ENCODE results near the gene CCHCR1. TPM values are rescaled to one million over a fixed set of nuclear protein-coding genes. Genes with fewer than 3 reads are reported as not detected.
A peak's percentile ranks its signal among the peaks of the same experiment; 100 is the strongest.
"Not testable (repeated sequence)": the region's sequence is repeated elsewhere in the genome, so short reads cannot be mapped to it uniquely, and the experiment has no call there.

CCHCR1 gene
- total RNA-seq, 2 experiments from 2014 or later = 17.5 to 18.2 TPM

DNA sequence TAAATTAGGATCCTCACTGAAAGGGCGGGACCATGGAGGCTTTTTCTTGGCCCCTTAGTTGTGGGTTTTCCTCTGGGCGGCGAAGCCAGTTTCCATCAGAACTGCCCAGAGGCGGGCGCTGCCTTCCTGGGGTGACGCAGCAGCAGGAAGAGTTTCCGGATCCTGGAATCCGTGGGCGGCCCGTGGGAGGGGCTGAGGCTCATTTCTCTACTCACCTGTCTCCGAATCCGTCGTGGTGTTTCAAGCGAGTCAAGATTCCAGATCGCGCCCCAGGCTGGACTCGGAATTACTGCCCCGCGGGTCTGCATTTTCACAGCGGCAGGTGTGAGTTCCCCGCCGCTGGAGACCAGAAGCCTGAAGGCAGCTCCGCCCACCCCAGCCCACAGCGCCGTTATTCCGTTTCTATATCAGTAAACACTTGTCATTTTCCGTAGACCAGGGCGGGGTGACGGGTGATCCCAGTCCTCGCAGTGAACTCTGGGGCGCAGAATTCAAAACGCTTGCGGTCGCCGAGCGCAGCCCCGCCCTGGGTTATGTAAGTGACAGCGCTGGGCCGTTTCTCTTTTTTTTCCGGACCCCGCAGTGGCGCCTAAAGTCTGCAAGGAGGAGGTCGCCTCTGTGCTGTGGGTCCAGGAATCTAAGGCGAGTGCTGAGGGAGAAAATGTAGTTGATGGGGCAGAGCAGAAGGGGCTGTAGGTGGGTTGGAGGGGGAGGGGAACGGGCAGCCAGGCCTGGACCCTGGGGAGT lies 40.1 kb upstream of the CCHCR1 start:
- Histone ChIP-seq H3K4me3 (ENCODE audit: low read length) (peak overlapping the region; percentile 71), H3K36me3 (ENCODE audit: insufficient read depth, low read length) (peaks cover 19% of the 10 kb centered on the region), H3K27ac (ENCODE audit: low read depth in 1 of 2, low read length in 2 of 2) (peak overlapping the region; percentile 97 to 100), H3K4me1 (ENCODE audit: insufficient read depth, low read length) (peaks cover 60% of the 10 kb centered on the region), H3K9me3 (ENCODE audit: control insufficient read depth in 1 of 2, insufficient read depth in 1 of 2, low read length in 2 of 2) (no peaks in the 10 kb centered on the region), H3K27me3 (ENCODE audit: control insufficient read depth in 1 of 2, insufficient read depth in 2 of 2, low read length in 2 of 2) (no peaks in the 10 kb centered on the region)
- H3K4me1 Mint-ChIP-seq (ENCODE audit: low read depth) = peaks cover 65% of the 10 kb centered on the region
- H3K27ac Mint-ChIP-seq = peak overlapping the region; percentile 93
- H3K27me3 Mint-ChIP-seq = no peaks in the 10 kb centered on the region
- peaks cover 41% of the 10 kb centered on the region for H3K36me3 Mint-ChIP-seq (ENCODE audit: low read depth)
- ChIA-PET POLR2A (interaction anchor here (0.7 to 5.3 kb wide), 48 partner anchors 8 to 1774 kb away, joined by 3 to 101 read pairs (median 5); partner anchors contain the start of genes CCHCR1, DDX39B, GPSM3 and HLA-B), CTCF (interaction anchor here (0.6 to 7.3 kb wide), 29 partner anchors 8 to 206 kb away, joined by 3 to 97 read pairs (median 4); partner anchors contain the start of gene MICA)
- H3K9me3 Mint-ChIP-seq = no peaks in the 10 kb centered on the region
- DNase-seq (peak; percentile 91 to 98 (median 92)), ATAC-seq (ENCODE audit: poor library complexity) (peak; percentile 76)
- peak overlapping the region; percentile 97 for H3K4me3 Mint-ChIP-seq
- intact Hi-C loops (cut with DNase I, micrococcal nuclease) = loop anchor here (1.0 to 5.0 kb wide), 6 partner anchors 40 to 170 kb away; partner anchors contain the start of genes HLA-B (in 2 of the 2), HLA-C (in 2 of the 2), CCHCR1 (in 1 of the 2) and TCF19 (in 1 of the 2)
- TF ChIP-seq, protein P1, sequence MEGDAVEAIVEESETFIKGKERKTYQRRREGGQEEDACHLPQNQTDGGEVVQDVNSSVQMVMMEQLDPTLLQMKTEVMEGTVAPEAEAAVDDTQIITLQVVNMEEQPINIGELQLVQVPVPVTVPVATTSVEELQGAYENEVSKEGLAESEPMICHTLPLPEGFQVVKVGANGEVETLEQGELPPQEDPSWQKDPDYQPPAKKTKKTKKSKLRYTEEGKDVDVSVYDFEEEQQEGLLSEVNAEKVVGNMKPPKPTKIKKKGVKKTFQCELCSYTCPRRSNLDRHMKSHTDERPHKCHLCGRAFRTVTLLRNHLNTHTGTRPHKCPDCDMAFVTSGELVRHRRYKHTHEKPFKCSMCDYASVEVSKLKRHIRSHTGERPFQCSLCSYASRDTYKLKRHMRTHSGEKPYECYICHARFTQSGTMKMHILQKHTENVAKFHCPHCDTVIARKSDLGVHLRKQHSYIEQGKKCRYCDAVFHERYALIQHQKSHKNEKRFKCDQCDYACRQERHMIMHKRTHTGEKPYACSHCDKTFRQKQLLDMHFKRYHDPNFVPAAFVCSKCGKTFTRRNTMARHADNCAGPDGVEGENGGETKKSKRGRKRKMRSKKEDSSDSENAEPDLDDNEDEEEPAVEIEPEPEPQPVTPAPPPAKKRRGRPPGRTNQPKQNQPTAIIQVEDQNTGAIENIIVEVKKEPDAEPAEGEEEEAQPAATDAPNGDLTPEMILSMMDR (IDR thresholded peaks at IDR 0.05) = no peak

DNA sequence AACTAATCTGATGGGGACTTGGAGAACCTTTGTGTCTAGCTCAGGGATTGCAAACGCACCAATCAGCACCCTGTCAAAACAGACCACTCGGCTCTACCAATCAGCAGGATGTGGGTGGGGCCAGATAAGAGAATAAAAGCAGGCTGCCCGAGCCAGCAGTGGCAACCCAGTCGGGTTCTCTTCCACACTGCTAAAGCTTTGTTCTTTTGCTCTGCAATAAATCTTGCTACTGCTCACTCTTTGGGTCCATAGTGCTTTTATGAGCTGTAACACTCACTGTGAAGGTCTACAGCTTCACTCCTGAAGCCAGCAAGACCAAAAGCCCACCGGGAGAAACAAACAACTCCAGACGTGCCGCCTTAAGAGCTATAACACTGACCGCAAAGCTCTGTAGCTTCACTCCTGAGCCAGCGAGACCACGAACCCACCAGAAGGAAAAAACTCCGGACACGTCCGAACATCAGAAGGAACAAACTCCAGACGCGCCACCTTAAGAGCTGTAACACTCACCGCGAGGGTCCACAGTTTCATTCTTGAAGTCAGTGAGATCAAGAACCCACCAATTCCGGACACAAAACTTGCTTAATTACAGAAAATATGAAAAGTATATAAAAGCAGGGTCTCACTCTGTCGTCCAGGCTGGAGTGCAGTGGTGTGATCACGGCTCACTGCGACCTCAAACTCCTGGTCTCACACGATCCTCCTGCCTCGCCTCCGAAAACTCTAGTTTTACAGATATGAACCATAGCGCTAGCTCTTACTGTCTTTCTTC lies 38.8 kb upstream of the CCHCR1 start:
- H3K36me3 Mint-ChIP-seq (ENCODE audit: low read depth) = peaks cover 39% of the 10 kb centered on the region
- not testable (repeated sequence) for H3K27me3 ChIP-seq (ENCODE audit: control insufficient read depth in 1 of 2, insufficient read depth in 2 of 2, low read length in 2 of 2); H3K9me3 Mint-ChIP-seq; H3K9me3 ChIP-seq (ENCODE audit: control insufficient read depth in 1 of 2, insufficient read depth in 1 of 2, low read length in 2 of 2); ATAC-seq (ENCODE audit: poor library complexity); H3K27me3 Mint-ChIP-seq
- CTCF ChIA-PET = interaction anchor here (0.8 to 7.3 kb wide), 22 partner anchors 9 to 207 kb away, joined by 3 to 97 read pairs (median 5); partner anchors contain the start of gene MICA
- peak in 1 of 14 experiments; percentile 36 for DNase-seq
- Histone ChIP-seq H3K4me1 (ENCODE audit: insufficient read depth, low read length) (peaks cover 47% of the 10 kb centered on the region), H3K36me3 (ENCODE audit: insufficient read depth, low read length) (peaks cover 17% of the 10 kb centered on the region), H3K4me3 (ENCODE audit: low read length) (peak overlapping the region; percentile 71), H3K27ac (ENCODE audit: low read depth in 1 of 2, low read length in 2 of 2) (peak overlapping the region; percentile 97 to 100)
- intact Hi-C loops (cut with DNase I, micrococcal nuclease) = loop anchor here (1.0 to 5.0 kb wide), 5 partner anchors 39 to 171 kb away; partner anchors contain the start of genes HLA-C (in 2 of the 2), CCHCR1 (in 1 of the 2), HLA-B (in 1 of the 2) and TCF19 (in 1 of the 2)
- POLR2A ChIA-PET = interaction anchor here (0.8 to 5.3 kb wide), 31 partner anchors 12 to 639 kb away, joined by 3 to 101 read pairs (median 6); partner anchors contain the start of genes CCHCR1, DDX39B, HLA-B and HLA-C
- peaks cover 55% of the 10 kb centered on the region for H3K4me1 Mint-ChIP-seq (ENCODE audit: low read depth)
- H3K27ac Mint-ChIP-seq = peak overlapping the region; percentile 93
- H3K4me3 Mint-ChIP-seq = peak overlapping the region; percentile 97

DNA sequence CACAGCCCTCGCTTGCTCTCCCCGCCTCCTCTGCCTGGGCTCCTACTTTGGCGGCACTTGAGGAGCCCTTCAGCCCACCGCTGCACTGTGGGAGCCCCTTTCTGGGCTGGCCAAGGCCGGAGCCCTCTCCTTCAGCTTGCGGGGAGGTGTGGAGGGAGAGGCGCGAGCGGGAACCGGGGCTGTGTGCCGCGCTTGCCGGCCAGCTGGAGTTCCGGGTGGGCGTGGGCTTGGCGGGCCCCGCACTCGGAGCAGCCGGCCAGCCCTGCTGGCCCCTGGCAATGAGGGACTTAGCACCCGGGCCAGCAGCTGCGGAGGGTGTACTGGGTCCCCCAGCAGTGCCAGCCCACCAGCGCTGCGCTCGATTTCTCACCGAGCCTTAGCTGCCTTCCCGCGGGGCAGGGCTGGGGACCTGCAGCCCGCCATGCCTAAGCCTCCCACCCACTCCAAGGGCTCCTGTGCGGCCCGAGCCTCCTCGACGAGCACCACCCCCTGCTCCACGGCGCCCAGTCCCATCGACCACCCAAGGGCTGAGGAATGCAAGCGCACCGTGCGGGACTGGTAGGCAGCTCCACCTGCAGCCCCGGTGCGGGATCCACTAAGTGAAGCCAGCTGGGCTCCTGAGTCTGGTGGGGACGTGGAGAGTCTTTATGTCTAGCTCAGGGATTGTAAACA lies 37.8 kb upstream of the CCHCR1 start:
- intact Hi-C loops (cut with DNase I, micrococcal nuclease) = loop anchor here in 1 of 2 experiments (5.0 kb wide), 1 partner anchor 38 kb away; the partner anchor contains the start of genes CCHCR1 and TCF19
- not testable (repeated sequence) for H3K9me3 ChIP-seq (ENCODE audit: control insufficient read depth in 1 of 2, insufficient read depth in 1 of 2, low read length in 2 of 2); H3K4me3 ChIP-seq (ENCODE audit: low read length); ATAC-seq (ENCODE audit: poor library complexity); H3K9me3 Mint-ChIP-seq; H3K27ac ChIP-seq (ENCODE audit: low read depth in 1 of 2, low read length in 2 of 2); H3K27me3 Mint-ChIP-seq; H3K27me3 ChIP-seq (ENCODE audit: control insufficient read depth in 1 of 2, insufficient read depth in 2 of 2, low read length in 2 of 2)
- peaks cover 34% of the 10 kb centered on the region for H3K36me3 Mint-ChIP-seq (ENCODE audit: low read depth)
- H3K27ac Mint-ChIP-seq = peak overlapping the region; percentile 93
- peak in 1 of 14 experiments; percentile 28 for DNase-seq
- peak overlapping the region; percentile 97 for H3K4me3 Mint-ChIP-seq
- H3K4me1 Mint-ChIP-seq (ENCODE audit: low read depth) = peaks cover 50% of the 10 kb centered on the region
- CTCF ChIA-PET = interaction anchor here (1.9 to 7.3 kb wide), 2 partner anchors 58 to 172 kb away, joined by 6 to 97 read pairs; no protein-coding TSS in a partner anchor
- POLR2A ChIA-PET = interaction anchor here (3.1 to 4.3 kb wide), 2 partner anchors 158 to 171 kb away, joined by 52 to 101 read pairs; no protein-coding TSS in a partner anchor
- Histone ChIP-seq H3K4me1 (ENCODE audit: insufficient read depth, low read length) (peaks cover 37% of the 10 kb centered on the region), H3K36me3 (ENCODE audit: insufficient read depth, low read length) (peaks cover 11% of the 10 kb centered on the region)
